ENCODE data around the gene STARD7.
A peak's percentile ranks its signal among the peaks of the same experiment; 100 is the strongest.

The STARD7 gene

DNA sequence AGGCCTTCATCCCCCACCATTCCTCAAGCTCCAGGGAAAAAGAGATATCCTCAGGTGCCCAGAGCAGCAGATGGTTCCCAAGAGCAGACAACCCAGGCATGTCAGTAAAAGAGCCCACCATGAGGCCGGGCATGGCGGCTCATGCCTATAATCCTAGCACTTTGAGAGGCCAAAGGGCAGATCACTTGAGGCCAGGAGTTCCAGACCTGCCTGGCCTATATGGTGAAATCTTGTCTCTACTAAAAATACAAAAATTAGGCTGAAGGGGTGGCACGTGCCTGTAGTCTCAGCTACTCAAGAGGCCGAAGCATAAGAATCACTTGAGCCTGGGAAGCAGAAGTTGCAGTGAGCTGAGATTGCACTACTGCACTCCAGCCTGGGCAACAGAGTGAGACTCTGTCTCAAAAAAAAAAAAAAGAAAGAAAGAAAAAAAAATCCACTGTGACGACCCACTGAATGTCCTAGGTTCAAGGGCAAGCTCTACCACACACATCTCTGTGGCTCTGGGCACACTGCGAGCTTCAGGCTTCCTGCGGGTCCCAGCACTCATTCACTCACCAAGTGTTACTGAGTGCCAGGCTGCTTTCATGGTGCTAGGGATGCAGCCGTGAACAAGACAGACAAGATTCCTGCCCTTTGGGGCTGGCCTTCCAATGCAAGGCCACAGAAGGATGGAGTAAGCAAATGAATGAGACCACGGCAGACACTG is 56.9 kb downstream of the STARD7 start:
- Histone ChIP-seq H3K4me1 (ENCODE audit: control insufficient read depth in 1 of 2, insufficient read depth in 2 of 2, low read length in 2 of 2) (peaks cover 0 to 6% of the 10 kb centered on the region in 2 donors), H3K36me3 (ENCODE audit: control insufficient read depth in 1 of 2, insufficient read depth in 2 of 2, low read length in 2 of 2) (no peaks in the 10 kb centered on the region), H3K9me3 (ENCODE audit: control insufficient read depth in 1 of 2, low read length in 2 of 2) (no peaks in the 10 kb centered on the region), H3K27ac (ENCODE audit: low read length) (no peak overlapping the region), H3K27me3 (ENCODE audit: low read depth, low read length) (no peaks in the 10 kb centered on the region), H3K4me3 (ENCODE audit: low read depth in 1 of 2, low read length in 2 of 2) (no peak overlapping the region)

DNA sequence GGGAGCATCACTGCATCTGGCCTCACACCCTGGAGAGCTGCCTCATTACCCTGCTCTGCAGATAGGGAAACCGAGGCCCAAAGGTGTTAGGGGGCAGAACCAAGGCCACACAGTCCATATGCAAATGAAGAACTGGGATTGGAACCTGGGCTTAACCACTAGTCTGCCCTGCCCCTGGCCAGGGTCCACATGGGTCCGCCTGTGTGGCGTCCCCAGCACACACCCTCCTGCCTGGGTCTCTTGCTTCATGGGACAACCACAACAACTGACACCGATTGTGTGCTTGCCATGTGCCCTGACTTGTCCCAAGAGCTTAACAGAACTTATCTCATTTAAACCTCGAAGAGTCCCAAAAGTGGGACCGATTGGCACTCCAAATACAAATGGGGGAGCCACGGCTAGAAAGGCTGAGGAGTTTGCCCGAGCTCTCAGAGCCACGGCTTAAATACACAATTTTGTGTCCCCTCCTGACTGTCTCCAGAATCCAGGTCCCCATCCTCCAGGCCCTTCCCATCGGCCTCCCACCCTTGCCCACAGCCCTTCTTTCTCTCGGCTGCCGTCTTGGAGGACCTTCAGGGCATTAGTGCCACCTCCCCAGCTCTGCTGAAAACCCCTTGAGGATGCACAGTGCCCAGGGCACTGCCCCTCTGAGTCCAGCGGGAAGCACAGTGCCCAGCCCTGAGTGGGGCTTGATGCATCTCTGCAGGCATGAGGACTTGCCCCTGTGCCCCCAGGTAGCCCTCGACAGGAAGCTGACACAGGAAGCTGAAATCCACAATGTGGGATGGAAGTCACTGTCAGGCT is 57.6 kb downstream of the STARD7 start:
- Histone ChIP-seq H3K9me3 (ENCODE audit: control insufficient read depth in 1 of 2, low read length in 2 of 2) (no peaks in the 10 kb centered on the region), H3K4me1 (ENCODE audit: control insufficient read depth in 1 of 2, insufficient read depth in 2 of 2, low read length in 2 of 2) (peaks cover 0 to 6% of the 10 kb centered on the region in 2 donors), H3K27ac (ENCODE audit: low read length) (no peak overlapping the region)

GRCh38 chr2:96150007-96150640 is 58.5 kb downstream of the STARD7 start:
- H3K27me3 ChIP-seq (ENCODE audit: low read depth, low read length) = no peaks in the 10 kb centered on the region
- H3K4me1 ChIP-seq (ENCODE audit: control insufficient read depth in 1 of 2, insufficient read depth in 2 of 2, low read length in 2 of 2) = peaks cover 0 to 10% of the 10 kb centered on the region in 2 donors

More for the DNA sequence above, 57.6 kb downstream of the STARD7 start:
- Histone ChIP-seq H3K4me3 (ENCODE audit: low read depth in 1 of 2, low read length in 2 of 2) (no peak overlapping the region), H3K27me3 (ENCODE audit: low read depth, low read length) (no peaks in the 10 kb centered on the region), H3K36me3 (ENCODE audit: control insufficient read depth in 1 of 2, insufficient read depth in 2 of 2, low read length in 2 of 2) (no peaks in the 10 kb centered on the region)

GRCh38 chr2:96148410-96149217 is 60.0 kb downstream of the STARD7 start:
- Histone ChIP-seq H3K27ac (ENCODE audit: low read length) (no peak overlapping the region), H3K9me3 (ENCODE audit: control insufficient read depth in 1 of 2, low read length in 2 of 2) (no peaks in the 10 kb centered on the region), H3K36me3 (ENCODE audit: control insufficient read depth in 1 of 2, insufficient read depth in 2 of 2, low read length in 2 of 2) (no peaks in the 10 kb centered on the region), H3K27me3 (ENCODE audit: low read depth, low read length) (no peaks in the 10 kb centered on the region), H3K4me3 (ENCODE audit: low read depth in 1 of 2, low read length in 2 of 2) (no peak overlapping the region), H3K4me1 (ENCODE audit: control insufficient read depth in 1 of 2, insufficient read depth in 2 of 2, low read length in 2 of 2) (peaks cover 0 to 18% of the 10 kb centered on the region in 2 donors)

More at GRCh38 chr2:96150007-96150640, 58.5 kb downstream of the STARD7 start:
- Histone ChIP-seq H3K27ac (ENCODE audit: low read length) (no peak overlapping the region), H3K9me3 (ENCODE audit: control insufficient read depth in 1 of 2, low read length in 2 of 2) (no peaks in the 10 kb centered on the region), H3K4me3 (ENCODE audit: low read depth in 1 of 2, low read length in 2 of 2) (no peak overlapping the region), H3K36me3 (ENCODE audit: control insufficient read depth in 1 of 2, insufficient read depth in 2 of 2, low read length in 2 of 2) (no peaks in the 10 kb centered on the region)

- Histone ChIP-seq H3K36me3 (ENCODE audit: control insufficient read depth in 1 of 2, insufficient read depth in 2 of 2, low read length in 2 of 2) (no peaks in the 10 kb centered on the region), H3K27me3 (ENCODE audit: low read depth, low read length) (no peaks in the 10 kb centered on the region), H3K27ac (ENCODE audit: low read length) (no peak overlapping the region), H3K4me1 (ENCODE audit: control insufficient read depth in 1 of 2, insufficient read depth in 2 of 2, low read length in 2 of 2) (peaks cover 0 to 18% of the 10 kb centered on the region in 2 donors), H3K4me3 (ENCODE audit: low read depth in 1 of 2, low read length in 2 of 2) (no peak overlapping the region), H3K9me3 (ENCODE audit: control insufficient read depth in 1 of 2, low read length in 2 of 2) (no peaks in the 10 kb centered on the region)
These were observed 60.9 kb downstream of the STARD7 start for GRCh38 chr2:96147593-96148201.

DNA sequence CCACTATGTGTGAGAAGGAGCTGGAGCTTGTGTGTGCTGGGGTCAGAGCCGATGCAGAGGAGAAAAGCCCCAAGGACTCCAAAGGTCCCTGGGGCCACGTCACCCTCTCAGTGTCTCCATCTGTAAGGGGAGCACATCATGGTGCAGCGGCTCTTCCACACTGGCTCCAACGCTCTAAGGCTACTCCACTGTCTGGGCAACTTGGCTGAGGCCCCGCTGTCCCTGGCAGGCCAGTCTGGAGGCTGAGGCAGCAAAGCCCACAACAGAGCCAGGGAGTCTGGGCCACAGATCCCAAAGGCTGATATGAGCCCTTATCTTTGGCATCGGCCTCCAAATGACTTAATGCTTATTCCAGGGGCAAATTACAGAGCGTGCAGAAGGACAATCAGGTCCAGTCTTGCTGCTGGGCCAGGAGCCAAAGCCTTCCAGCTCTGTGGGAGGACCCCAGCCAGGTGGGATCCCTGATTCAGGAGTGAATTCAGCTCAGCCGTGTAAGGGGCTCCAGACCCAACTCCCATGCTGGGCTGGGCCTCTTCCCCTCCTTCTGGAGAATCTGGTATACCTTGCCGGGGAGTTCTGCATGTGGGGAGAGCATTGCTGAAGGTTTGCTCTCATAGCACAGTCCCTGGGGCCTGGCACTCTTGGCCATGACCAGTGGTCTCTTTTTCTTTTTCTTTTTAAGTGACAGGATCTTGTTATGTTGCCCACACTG is 61.6 kb downstream of the STARD7 start:
- H3K36me3 ChIP-seq (ENCODE audit: control insufficient read depth in 1 of 2, insufficient read depth in 2 of 2, low read length in 2 of 2) = no peaks in the 10 kb centered on the region
- H3K4me3 ChIP-seq (ENCODE audit: low read depth in 1 of 2, low read length in 2 of 2) = no peak overlapping the region
- H3K4me1 ChIP-seq (ENCODE audit: control insufficient read depth in 1 of 2, insufficient read depth in 2 of 2, low read length in 2 of 2) = peaks cover 0 to 18% of the 10 kb centered on the region in 2 donors
- H3K27me3 ChIP-seq (ENCODE audit: low read depth, low read length) = no peaks in the 10 kb centered on the region
- no peaks in the 10 kb centered on the region for H3K9me3 ChIP-seq (ENCODE audit: control insufficient read depth in 1 of 2, low read length in 2 of 2)
- no peak overlapping the region for H3K27ac ChIP-seq (ENCODE audit: low read length)

DNA sequence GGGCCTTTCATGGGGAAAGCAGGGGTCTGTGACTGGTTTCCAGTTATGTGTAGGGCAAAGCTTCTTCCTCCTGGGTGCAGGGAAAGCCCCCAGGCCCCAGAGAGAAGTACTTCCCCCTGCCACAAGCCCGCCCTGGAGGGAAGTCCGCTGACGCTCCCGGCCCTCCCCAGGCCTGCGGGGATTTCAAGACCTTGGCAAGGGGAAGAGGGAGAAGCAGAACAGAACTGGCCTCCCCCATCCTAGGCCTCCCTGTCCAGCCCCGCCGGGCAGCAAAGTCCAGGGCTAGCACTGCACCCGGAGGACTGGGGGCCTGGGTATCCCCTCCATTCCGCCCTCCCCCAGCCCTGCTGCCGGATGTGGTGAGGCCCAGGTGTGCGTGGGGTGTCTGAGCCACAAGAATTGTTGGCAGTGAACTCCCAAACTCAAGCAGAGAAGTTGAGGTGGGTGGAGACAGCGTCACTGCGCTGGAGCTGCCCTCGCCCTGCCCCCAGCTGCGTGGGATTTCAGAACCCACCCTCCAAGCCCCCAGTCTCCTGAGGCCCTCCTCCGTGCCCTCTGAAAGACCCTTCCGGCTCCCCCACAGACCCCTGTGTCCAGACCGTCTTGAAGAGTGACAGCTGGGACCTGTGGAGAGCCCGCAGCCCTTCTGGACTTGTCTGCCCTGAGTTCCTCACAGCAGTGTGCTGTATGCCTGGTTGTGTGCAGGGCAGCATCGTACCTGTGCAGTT is 62.3 kb downstream of the STARD7 start:
- H3K4me1 ChIP-seq (ENCODE audit: control insufficient read depth in 1 of 2, insufficient read depth in 2 of 2, low read length in 2 of 2) = peaks cover 0 to 18% of the 10 kb centered on the region in 2 donors

DNA sequence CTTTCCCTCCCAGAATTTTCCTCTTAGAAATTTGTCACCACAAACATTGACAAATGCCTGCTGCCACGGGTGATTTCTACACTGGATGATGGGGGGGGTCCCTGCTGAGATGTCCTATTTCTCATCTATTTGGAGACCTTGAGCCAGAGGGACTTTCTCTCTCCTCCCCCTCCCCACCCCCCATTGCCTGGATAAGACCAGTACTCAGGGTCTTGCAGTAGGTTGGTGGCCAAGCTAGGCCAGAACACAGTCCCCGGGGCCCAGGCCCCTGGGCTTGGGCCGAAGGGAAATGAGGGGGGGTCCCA is 62.8 kb downstream of the STARD7 start:
- H3K27ac ChIP-seq (ENCODE audit: low read length) = peak overlapping the region; percentile 65
- H3K4me3 ChIP-seq (ENCODE audit: low read depth in 1 of 2, low read length in 2 of 2) = peak overlapping the region in 1 of 2 donors; percentile 50
- H3K36me3 ChIP-seq (ENCODE audit: control insufficient read depth in 1 of 2, insufficient read depth in 2 of 2, low read length in 2 of 2) = no peaks in the 10 kb centered on the region
- no peaks in the 10 kb centered on the region for H3K27me3 ChIP-seq (ENCODE audit: low read depth, low read length)
- peaks cover 0 to 18% of the 10 kb centered on the region in 2 donors for H3K4me1 ChIP-seq (ENCODE audit: control insufficient read depth in 1 of 2, insufficient read depth in 2 of 2, low read length in 2 of 2)
- H3K9me3 ChIP-seq (ENCODE audit: control insufficient read depth in 1 of 2, low read length in 2 of 2) = no peaks in the 10 kb centered on the region

More for the DNA sequence above, 62.3 kb downstream of the STARD7 start:
- Histone ChIP-seq H3K4me3 (ENCODE audit: low read depth in 1 of 2, low read length in 2 of 2) (peak overlapping the region in 1 of 2 donors; percentile 7), H3K9me3 (ENCODE audit: control insufficient read depth in 1 of 2, low read length in 2 of 2) (no peaks in the 10 kb centered on the region), H3K27me3 (ENCODE audit: low read depth, low read length) (no peaks in the 10 kb centered on the region), H3K36me3 (ENCODE audit: control insufficient read depth in 1 of 2, insufficient read depth in 2 of 2, low read length in 2 of 2) (no peaks in the 10 kb centered on the region), H3K27ac (ENCODE audit: low read length) (peak overlapping the region; percentile 65)

GRCh38 chr2:96145036-96145847 is 63.4 kb downstream of the STARD7 start, which contains the start of gene DUSP2:
TSS of gene DUSP2 (minus strand) at chr2:96145440. CDS start at chr2:96145354, 86 bp downstream.
- Histone ChIP-seq H3K27me3 (ENCODE audit: low read depth, low read length) (no peaks in the 10 kb centered on the region), H3K27ac (ENCODE audit: low read length) (peak within 1 kb of the TSS; percentile 65), H3K36me3 (ENCODE audit: control insufficient read depth in 1 of 2, insufficient read depth in 2 of 2, low read length in 2 of 2) (no peaks in the 10 kb centered on the region), H3K4me3 (ENCODE audit: low read depth in 1 of 2, low read length in 2 of 2) (peak within 1 kb of the TSS; percentile 50 to 54), H3K9me3 (ENCODE audit: control insufficient read depth in 1 of 2, low read length in 2 of 2) (no peaks in the 10 kb centered on the region), H3K4me1 (ENCODE audit: control insufficient read depth in 1 of 2, insufficient read depth in 2 of 2, low read length in 2 of 2) (peaks cover 0 to 18% of the 10 kb centered on the region in 2 donors)

Data from muscle layer of duodenum (tissue), 2 donors.